Measurements from ENCODE around the gene PDE4B.

DNA sequence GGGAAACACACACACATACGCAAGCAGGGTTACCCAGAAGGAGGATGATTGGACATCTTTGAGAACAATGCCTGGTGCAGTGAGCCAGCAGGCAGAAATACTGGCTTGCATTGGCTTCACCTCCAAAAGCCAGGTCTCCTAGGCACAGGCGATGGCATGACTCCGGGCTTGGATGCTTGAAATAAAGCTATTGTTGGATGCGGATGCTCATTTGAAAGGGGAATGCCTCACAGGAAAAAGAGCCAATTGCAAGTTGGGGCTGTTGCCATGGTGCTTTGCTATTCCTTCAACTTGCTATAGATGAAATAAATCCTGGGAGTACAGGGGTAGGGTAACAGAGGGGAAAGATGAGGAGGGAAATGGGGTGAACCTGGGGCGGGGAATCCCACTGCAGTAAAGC, 560.6 kb downstream of the PDE4B start:
- TF ChIP-seq, protein P1, sequence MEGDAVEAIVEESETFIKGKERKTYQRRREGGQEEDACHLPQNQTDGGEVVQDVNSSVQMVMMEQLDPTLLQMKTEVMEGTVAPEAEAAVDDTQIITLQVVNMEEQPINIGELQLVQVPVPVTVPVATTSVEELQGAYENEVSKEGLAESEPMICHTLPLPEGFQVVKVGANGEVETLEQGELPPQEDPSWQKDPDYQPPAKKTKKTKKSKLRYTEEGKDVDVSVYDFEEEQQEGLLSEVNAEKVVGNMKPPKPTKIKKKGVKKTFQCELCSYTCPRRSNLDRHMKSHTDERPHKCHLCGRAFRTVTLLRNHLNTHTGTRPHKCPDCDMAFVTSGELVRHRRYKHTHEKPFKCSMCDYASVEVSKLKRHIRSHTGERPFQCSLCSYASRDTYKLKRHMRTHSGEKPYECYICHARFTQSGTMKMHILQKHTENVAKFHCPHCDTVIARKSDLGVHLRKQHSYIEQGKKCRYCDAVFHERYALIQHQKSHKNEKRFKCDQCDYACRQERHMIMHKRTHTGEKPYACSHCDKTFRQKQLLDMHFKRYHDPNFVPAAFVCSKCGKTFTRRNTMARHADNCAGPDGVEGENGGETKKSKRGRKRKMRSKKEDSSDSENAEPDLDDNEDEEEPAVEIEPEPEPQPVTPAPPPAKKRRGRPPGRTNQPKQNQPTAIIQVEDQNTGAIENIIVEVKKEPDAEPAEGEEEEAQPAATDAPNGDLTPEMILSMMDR (IDR thresholded peaks at IDR 0.05), result no peak
- no peak for TF ChIP-seq POLR2A (IDR thresholded peaks at IDR 0.05)

Data from heart left ventricle (tissue), 13 donors.